Motor neuron (in vitro differentiated cells): Measurements from ENCODE around the gene SRF. TPM values are rescaled to one million over a fixed set of nuclear protein-coding genes. Genes with fewer than 3 reads are reported as not detected.

Experiments used
- ATAC-seq, 8 experiments: fragments of 200-7000 bp; cut with Tn5 transposase; replicated peaks in 6 of 8; 2 replicates each; pipeline ENCODE4 v1.8.0; 2021; ENCODE audit warnings: mild to moderate bottlenecking in 8 of 8, moderate library complexity in 8 of 8
- H3K27ac ChIP-seq, 2 donors: fragments of 250-450 bp; sonication (Bioruptor Pico); 2 replicates each; pipeline ENCODE4 v1.9.0; 2021; ENCODE audit warnings: antibody characterized with exemption in 2 of 2, mild to moderate bottlenecking in 2 of 2, moderate library complexity in 1 of 2
- H3K4me1 ChIP-seq, 2 donors: fragments of 250-450 bp; sonication (Bioruptor Pico); replicated peaks in 1 of 2; 2 replicates each; pipeline ENCODE4 v1.6.1; 2021; ENCODE audit warnings: antibody characterized with exemption in 2 of 2, mild to moderate bottlenecking in 2 of 2, moderate library complexity in 1 of 2
- H3K4me3 ChIP-seq, 5 donors: fragments of 250-450 bp; sonication (Bioruptor Pico); 2 replicates each; pipeline ENCODE4 v1.9.0; 2021; ENCODE audit warnings: antibody characterized with exemption in 5 of 5, mild to moderate bottlenecking in 5 of 5, moderate library complexity in 4 of 5
- WGBS, 10 experiments: fragments of 450-650 bp; shearing (Covaris generic); methylation state at CpG; one replicate each; pipeline ENCODE4 v1.0.0; 2022; 5-methylcytosine and 5-hydroxymethylcytosine counted together
- in situ Hi-C, 9 experiments: fragments of 400-800 bp; cut with MboI; loops; one replicate each; pipeline ENCODE4 v1.15.0; 2021; ENCODE audit warnings: low sequenced_read_pairs in 9 of 9, low pct_unique_long_range_greater_than_20kb in 2 of 9; ENCODE audit not compliant: unreplicated experiment in 9 of 9
- total RNA-seq, 8 experiments: library from RNA; unstranded; fragments of 300-600 nt; gene quantifications; 2 replicates each; pipeline versions ENCODE4 v1.2.3 to v1.2.4, GENCODE V29; 2022

Gene SRF
- total RNA-seq, 8 experiments from 2014 or later: 8.5 to 25.9 (median 16.2) TPM

- no peak for ATAC-seq
- H3K4me1 ChIP-seq: peaks cover 17 to 25% of the 10 kb centered on the region in 2 donors
- H3K4me3 ChIP-seq: no peak overlapping the region
- no peak overlapping the region for H3K27ac ChIP-seq
- 33 to 100% (median 95%) methylated on average over 1 to 4 of the region's 20 CpGs; no CpG with 5 or more reads in 4 of the 10 experiments for WGBS, 10 experiments
- in situ Hi-C loops: no loop called here
Observed at GRCh38 chr6:43178951-43179830, 8.1 kb downstream of the SRF start.

GRCh38 chr6:43180058-43180457 lies 9.0 kb downstream of the SRF start:
- in situ Hi-C loops: no loop called here
- WGBS, 10 experiments: no CpG with 5 or more reads among the region's 7 CpGs

DNA sequence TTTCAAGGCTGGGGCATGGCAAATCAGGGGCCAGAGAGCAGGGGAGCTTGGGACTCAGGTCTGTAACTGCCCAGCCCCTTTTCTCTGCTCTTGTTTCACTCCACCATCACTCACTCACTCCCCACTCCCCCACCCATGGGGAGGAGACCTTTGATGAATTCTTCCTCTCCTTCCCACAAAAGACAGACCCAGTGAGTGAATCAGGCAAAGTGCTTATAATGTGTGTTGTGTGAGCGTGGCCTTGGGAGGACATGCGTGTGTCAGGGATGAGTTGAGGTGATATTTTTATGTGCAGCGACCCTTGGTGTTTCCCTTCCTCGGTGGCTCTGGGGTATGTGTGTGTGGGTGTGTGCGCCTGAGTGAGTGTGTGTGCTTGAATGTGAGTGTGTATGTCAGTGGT lies 9.9 kb downstream of the SRF start:
- peaks cover 12 to 18% of the 10 kb centered on the region in 2 donors for H3K4me1 ChIP-seq
- WGBS, 10 experiments: 69 to 100% (median 85%) methylated on average over 1 to 5 of the region's 5 CpGs; no CpG with 5 or more reads in 3 of the 10 experiments
- ATAC-seq: no peak
- in situ Hi-C loops: no loop called here
- peak overlapping the region in 3 of 5 donors; percentile 66 to 92 (median 83) for H3K4me3 ChIP-seq
- peak overlapping the region in 1 of 2 donors; percentile 67 for H3K27ac ChIP-seq

More at GRCh38 chr6:43180058-43180457, 9.0 kb downstream of the SRF start:
- no peak for ATAC-seq
- H3K4me1 ChIP-seq: peaks cover 13 to 20% of the 10 kb centered on the region in 2 donors
- no peak overlapping the region for H3K27ac ChIP-seq
- H3K4me3 ChIP-seq: no peak overlapping the region

- peaks cover 12 to 18% of the 10 kb centered on the region in 2 donors for H3K4me1 ChIP-seq
- peak overlapping the region; percentile 49 to 67 for H3K27ac ChIP-seq
- H3K4me3 ChIP-seq: peak overlapping the region; percentile 56 to 92 (median 66)
- WGBS, 10 experiments: 0 to 73% (median 33%) methylated on average over 1 to 6 of the region's 9 CpGs; no CpG with 5 or more reads in 2 of the 10 experiments
- no peak for ATAC-seq
- in situ Hi-C loops: no loop called here
Observed at GRCh38 chr6:43181621-43181941, 10.5 kb downstream of the SRF start.

DNA sequence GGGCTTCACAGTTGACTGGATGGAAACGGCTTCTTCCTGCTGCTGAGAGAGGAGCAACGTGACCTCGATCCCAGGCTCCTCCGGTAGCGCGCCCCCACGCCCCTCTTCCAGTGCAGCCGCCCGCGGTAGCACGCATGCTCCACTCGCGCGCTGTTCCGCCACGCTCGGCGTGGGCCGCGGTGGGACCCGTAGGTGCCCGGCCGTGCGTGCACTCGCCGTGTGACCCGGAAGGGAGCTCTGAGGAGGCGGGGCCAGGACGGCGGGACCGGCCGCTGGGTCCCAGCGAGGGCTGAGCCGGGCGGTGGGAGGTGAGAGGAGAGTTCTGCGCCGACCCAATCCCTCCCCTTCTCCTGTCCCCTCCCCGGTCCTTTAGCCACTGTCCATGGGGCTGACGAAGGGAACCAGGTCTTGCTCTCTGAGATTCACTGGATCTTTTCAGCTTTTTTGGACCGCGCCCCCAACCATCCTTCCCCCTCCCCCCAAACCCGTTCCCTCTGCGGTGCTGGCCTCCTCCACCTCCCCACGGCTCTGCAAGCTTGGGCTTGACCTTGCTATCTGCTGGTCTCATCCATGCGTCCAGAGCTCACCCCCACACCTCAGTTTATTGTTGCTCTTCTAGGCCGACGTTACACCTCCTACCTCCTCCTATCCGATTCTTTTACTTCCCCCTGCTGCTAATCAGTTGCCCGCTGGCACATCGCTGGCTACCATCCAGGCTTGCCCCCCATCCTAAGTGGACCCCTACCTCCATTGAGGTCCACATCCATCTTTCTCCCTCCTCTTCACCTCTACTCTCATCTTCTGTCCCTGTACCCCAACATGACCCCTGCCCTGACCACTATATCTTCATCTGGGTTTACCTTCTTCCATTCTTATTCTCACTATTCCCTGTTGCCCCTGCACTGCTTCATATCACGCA lies 11.1 kb downstream of the SRF start, which contains the start of gene CUL9:
CUL9 (plus strand) TSS at position 255 of the 919 bp plus-strand sequence. CDS start 2,115 bp downstream, outside the sequence.
- Histone ChIP-seq H3K4me1 (peaks cover 12 to 18% of the 10 kb centered on the region in 2 donors), H3K27ac (peak within 1 kb of the TSS; percentile 49 to 67), H3K4me3 (peak within 1 kb of the TSS; percentile 56 to 92 (median 66))
- peak; percentile 84 to 97 (median 94) for ATAC-seq
- in situ Hi-C loops: no loop called here
- WGBS, 10 experiments: 0 to 100% (median 14%) methylated on average over 1 to 6 of the region's 51 CpGs; no CpG with 5 or more reads in 1 of the 10 experiments

GRCh38 chr6:43183441-43183840 lies 12.4 kb downstream of the SRF start:
- 80 to 100% (median 99%) methylated on average over 1 to 4 of the region's 4 CpGs; no CpG with 5 or more reads in 1 of the 10 experiments for WGBS, 10 experiments
- ATAC-seq: no peak
- in situ Hi-C loops: no loop called here
- Histone ChIP-seq H3K27ac (no peak overlapping the region), H3K4me1 (peaks cover 12 to 18% of the 10 kb centered on the region in 2 donors), H3K4me3 (no peak overlapping the region)

DNA sequence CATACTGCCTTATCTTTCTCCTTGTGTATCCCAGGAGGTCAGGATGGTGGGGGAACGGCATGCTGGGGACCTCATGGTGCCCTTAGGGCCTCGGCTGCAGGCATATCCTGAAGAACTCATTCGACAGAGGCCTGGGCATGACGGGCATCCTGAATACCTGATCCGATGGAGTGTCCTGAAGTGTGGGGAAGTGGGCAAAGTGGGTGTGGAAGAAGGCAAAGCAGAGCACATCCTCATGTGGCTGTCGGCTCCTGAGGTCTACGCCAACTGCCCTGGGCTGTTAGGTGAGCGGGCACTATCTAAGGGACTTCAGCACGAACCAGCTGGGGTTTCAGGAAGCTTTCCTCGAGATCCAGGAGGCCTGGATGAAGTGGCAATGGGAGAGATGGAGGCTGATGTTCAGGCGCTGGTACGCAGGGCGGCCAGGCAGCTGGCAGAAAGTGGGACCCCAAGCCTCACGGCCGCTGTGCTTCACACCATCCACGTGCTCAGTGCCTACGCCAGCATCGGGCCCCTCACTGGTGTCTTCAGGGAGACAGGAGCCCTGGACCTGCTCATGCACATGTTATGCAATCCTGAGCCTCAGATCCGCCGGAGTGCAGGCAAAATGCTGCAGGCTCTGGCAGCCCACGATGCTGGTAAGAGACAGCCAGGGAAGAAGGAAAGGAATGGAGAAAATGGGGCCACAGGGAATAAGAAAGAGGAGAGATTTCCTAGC lies 13.4 kb downstream of the SRF start:
- WGBS, 10 experiments: 40 to 100% (median 98%) methylated on average over 1 to 7 of the region's 21 CpGs; no CpG with 5 or more reads in 2 of the 10 experiments
- H3K4me3 ChIP-seq: no peak overlapping the region
- H3K4me1 ChIP-seq: peaks cover 12 to 18% of the 10 kb centered on the region in 2 donors
- ATAC-seq: no peak
- no peak overlapping the region for H3K27ac ChIP-seq
- in situ Hi-C loops: no loop called here

GRCh38 chr6:43185391-43185985 lies 14.4 kb downstream of the SRF start:
- Histone ChIP-seq H3K4me1 (peaks cover 10 to 17% of the 10 kb centered on the region in 2 donors), H3K27ac (no peak overlapping the region), H3K4me3 (no peak overlapping the region)
- 60 to 100% (median 88%) methylated on average over 1 to 5 of the region's 5 CpGs; no CpG with 5 or more reads in 1 of the 10 experiments for WGBS, 10 experiments
- in situ Hi-C loops: no loop called here
- no peak for ATAC-seq

- ATAC-seq: no peak
- Histone ChIP-seq H3K4me3 (no peak overlapping the region), H3K4me1 (peaks cover 5 to 12% of the 10 kb centered on the region in 2 donors), H3K27ac (no peak overlapping the region)
- WGBS, 10 experiments: 80 to 96% (median 90%) methylated on average over 1 to 5 of the region's 14 CpGs; no CpG with 5 or more reads in 5 of the 10 experiments
- in situ Hi-C loops: no loop called here
Observed at GRCh38 chr6:43186019-43186418, 14.9 kb downstream of the SRF start.

DNA sequence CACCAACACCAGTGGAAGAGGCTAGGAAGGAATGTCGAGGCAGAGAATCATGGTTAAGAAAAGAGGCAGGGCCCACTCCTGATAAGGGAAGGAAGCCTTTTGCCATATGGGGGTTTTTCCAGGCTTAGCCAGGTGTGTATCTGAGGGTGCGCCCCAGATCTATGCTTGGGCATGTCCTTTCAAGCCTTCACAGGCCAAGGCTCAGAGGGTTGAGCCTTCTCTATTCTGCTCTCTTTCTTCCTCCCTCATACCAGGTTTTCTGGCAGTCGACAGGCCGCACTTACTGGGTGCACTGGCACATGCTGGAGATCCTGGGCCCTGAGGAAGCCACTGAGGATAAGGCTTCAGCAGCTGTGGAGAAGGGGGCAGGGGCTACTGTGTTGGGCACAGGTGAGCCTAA lies 15.6 kb downstream of the SRF start:
- Histone ChIP-seq H3K4me3 (no peak overlapping the region), H3K4me1 (peaks cover 0 to 6% of the 10 kb centered on the region in 2 donors), H3K27ac (no peak overlapping the region)
- whole genome bisulfite sequencing, 10 experiments: 90 to 100% methylated on average over 1 to 2 of the region's 4 CpGs; no CpG with 5 or more reads in 8 of the 10 experiments
- in situ Hi-C loops: no loop called here
- ATAC-seq: no peak

DNA sequence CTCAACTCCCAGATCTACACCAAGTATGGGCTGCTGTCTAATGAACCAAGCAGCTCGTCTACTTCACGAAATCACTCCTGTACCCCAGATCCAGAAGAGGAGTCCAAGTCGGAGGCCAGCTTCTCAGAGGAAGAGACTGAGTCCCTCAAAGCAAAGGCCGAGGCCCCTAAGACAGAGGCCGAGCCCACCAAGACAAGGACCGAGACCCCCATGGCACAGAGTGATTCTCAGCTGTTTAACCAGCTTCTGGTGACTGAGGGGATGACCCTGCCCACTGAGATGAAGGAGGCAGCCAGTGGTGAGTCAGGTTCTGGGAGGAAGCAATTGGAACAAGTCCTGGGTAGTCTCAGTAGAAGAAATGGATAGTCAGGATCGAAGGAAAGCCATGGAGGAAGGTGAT lies 16.8 kb downstream of the SRF start:
- H3K27ac ChIP-seq: no peak overlapping the region
- no peak overlapping the region for H3K4me3 ChIP-seq
- WGBS, 10 experiments: 49 to 100% (median 87%) methylated on average over 1 to 3 of the region's 7 CpGs; no CpG with 5 or more reads in 3 of the 10 experiments
- ATAC-seq: no peak
- H3K4me1 ChIP-seq: peaks cover 0 to 4% of the 10 kb centered on the region in 2 donors
- in situ Hi-C loops: no loop called here

GRCh38 chr6:43188426-43188825 lies 17.4 kb downstream of the SRF start:
- Histone ChIP-seq H3K4me3 (no peak overlapping the region), H3K27ac (no peak overlapping the region), H3K4me1 (no peaks in the 10 kb centered on the region)
- ATAC-seq: no peak
- in situ Hi-C loops: no loop called here
- 75 to 100% (median 90%) methylated on average over 1 to 9 of the region's 10 CpGs; no CpG with 5 or more reads in 3 of the 10 experiments for WGBS, 10 experiments
